ENCODE measurements around the gene ZNF678.

GRCh38 chr1:227560393-227561173, 2.8 kb upstream of the ZNF678 start:
- TF ChIP-seq CTCF (IDR thresholded peaks at IDR 0.05; ENCODE audit: low read depth, low read length) (no peak), EZH2phosphoT487 (IDR thresholded peaks at IDR 0.05; ENCODE audit: low read depth) (no peak)

Measured in OCI-LY3 (cell line).